Osteocyte (in vitro differentiated cells): ENCODE measurements around the gene TFF2. TPM values are rescaled to one million over a fixed set of nuclear protein-coding genes. Genes with fewer than 3 reads are reported as not detected.

Experiments
- DNase-seq: peaks from one replicate; pipeline ENCODE4 v3.0.0; 2021; ENCODE audit warnings: mixed read lengths; ENCODE audit not compliant: unreplicated experiment; ENCODE audit errors: extremely low spot score
- H3K27ac Mint-ChIP-seq: one replicate; pipeline ENCODE4 v1.8.0; 2021; ENCODE audit warnings: mild to moderate bottlenecking, mixed read lengths; ENCODE audit not compliant: unreplicated experiment
- H3K27me3 Mint-ChIP-seq: one replicate; pipeline ENCODE4 v1.8.0; 2021; ENCODE audit warnings: mixed read lengths; ENCODE audit not compliant: unreplicated experiment
- H3K36me3 Mint-ChIP-seq: one replicate; pipeline ENCODE4 v1.8.0; 2021; ENCODE audit warnings: mixed read lengths; ENCODE audit not compliant: unreplicated experiment
- H3K4me1 Mint-ChIP-seq: one replicate; pipeline ENCODE4 v1.8.0; 2021; ENCODE audit warnings: mixed read lengths; ENCODE audit not compliant: unreplicated experiment
- H3K4me3 Mint-ChIP-seq: one replicate; pipeline ENCODE4 v1.8.0; 2021; ENCODE audit warnings: mild to moderate bottlenecking, moderate library complexity, mixed read lengths; ENCODE audit not compliant: unreplicated experiment
- H3K9me3 Mint-ChIP-seq: one replicate; pipeline ENCODE4 v1.8.0; 2021; ENCODE audit warnings: mixed read lengths; ENCODE audit not compliant: unreplicated experiment
- CTCF ChIP-seq: fragments of 200-600 bp; sonication (generic); IDR thresholded peaks from 2 replicates; pipeline ENCODE4 v1.5.0; 2021; ENCODE audit warnings: antibody characterized with exemption, mild to moderate bottlenecking, moderate library complexity
- total RNA-seq: library from RNA; stranded (reverse); gene quantifications from 2 replicates; pipeline ENCODE4 v1.2.1, GENCODE V29; 2021

Gene TFF2
- total RNA-seq, 1 donor from 2014 or later: not detected

- peaks cover 14% of the 10 kb centered on the region for H3K27me3 Mint-ChIP-seq
- no peak for DNase-seq
- no peak overlapping the region for H3K4me3 Mint-ChIP-seq
- peaks cover 38% of the 10 kb centered on the region for H3K4me1 Mint-ChIP-seq
- H3K27ac Mint-ChIP-seq: no peak overlapping the region
- H3K36me3 Mint-ChIP-seq: no peaks in the 10 kb centered on the region
- no peaks in the 10 kb centered on the region for H3K9me3 Mint-ChIP-seq
- TF ChIP-seq CTCF: no peak
These were observed 41.7 kb downstream of the TFF2 start for GRCh38 chr21:42308914-42309752.

GRCh38 chr21:42308161-42308913 lies 42.5 kb downstream of the TFF2 start:
- Mint-ChIP-seq H3K4me3 (no peak overlapping the region), H3K27ac (no peak overlapping the region), H3K9me3 (no peaks in the 10 kb centered on the region), H3K27me3 (peaks cover 16% of the 10 kb centered on the region), H3K4me1 (peaks cover 30% of the 10 kb centered on the region), H3K36me3 (no peaks in the 10 kb centered on the region)
- no peak for TF ChIP-seq CTCF
- no peak for DNase-seq

DNA sequence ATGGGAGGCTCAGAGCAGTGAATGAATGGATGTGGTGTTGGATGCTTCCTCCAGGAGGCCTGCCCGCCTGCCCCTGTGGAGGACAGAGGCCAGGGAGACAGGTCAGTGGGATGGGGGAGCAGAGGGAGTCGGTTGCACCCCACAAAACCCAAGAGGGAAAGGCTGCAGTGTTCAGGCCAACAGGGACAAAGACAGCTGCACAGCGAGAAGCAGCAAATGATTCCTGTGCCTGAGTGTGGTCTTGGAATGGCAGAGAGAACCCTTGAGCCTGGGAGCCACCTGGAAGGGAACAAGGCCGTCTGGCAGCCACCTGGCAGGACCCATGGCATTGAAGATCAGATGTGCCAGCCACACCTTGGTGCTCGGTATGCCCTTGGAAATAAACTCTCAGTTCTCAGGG lies 43.7 kb downstream of the TFF2 start:
- Mint-ChIP-seq H3K36me3 (no peaks in the 10 kb centered on the region), H3K9me3 (no peaks in the 10 kb centered on the region), H3K4me3 (no peak overlapping the region), H3K4me1 (peaks cover 22% of the 10 kb centered on the region), H3K27ac (no peak overlapping the region), H3K27me3 (peaks cover 23% of the 10 kb centered on the region)
- no peak for TF ChIP-seq CTCF
- no peak for DNase-seq

DNA sequence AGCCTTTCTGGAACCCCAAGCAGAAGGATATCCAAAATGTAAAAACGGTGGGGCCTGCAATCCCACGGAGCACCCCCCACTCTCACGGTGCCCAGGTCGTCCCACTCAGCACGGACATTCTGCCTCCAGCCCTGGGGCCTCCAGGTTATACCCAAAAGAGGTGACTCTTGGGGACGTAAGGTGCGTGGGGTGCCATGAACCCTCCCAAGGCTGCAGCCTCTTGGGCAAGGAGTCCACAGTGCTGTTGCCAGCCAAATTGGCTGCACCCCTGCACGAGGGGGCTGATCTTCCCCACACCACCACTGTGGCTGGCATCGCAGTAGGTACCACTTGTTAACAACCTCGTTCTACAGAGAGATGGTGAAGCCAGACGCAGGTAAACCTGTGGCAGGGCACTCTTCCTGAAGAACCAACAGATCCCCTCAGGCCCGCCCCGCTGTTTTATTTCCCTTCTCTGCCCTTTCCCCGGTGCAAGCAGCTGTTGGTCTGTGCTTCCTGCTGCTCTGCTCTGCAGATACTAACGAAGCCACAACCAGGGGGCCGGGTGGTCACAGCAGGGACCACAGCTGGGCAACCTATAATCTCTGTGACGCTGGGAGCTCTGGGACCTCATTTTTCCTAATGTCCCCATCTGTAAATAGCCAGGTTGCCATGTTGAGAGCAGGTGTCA lies 44.3 kb downstream of the TFF2 start:
- Mint-ChIP-seq H3K4me3 (no peak overlapping the region), H3K36me3 (no peaks in the 10 kb centered on the region), H3K27me3 (peaks cover 23% of the 10 kb centered on the region), H3K4me1 (peaks cover 15% of the 10 kb centered on the region), H3K27ac (no peak overlapping the region), H3K9me3 (no peaks in the 10 kb centered on the region)
- DNase-seq: no peak
- no peak for TF ChIP-seq CTCF
